NCI-H2196 treated with DMSO at 0.1 percent for 48 hours (cell line): Measurements from ENCODE around the gene HSF5.
"Not testable (repeated sequence)": the region's sequence is repeated elsewhere in the genome, so short reads cannot be mapped to it uniquely, and the experiment has no call there.

Source experiments
- DNase-seq: peaks from one replicate; lab custom pipeline; 2025; ENCODE audit not compliant: unreplicated experiment; lab: John Stamatoyannopoulos, UW

The HSF5 gene

GRCh38 chr17:58484600-58484999 lies 3.6 kb downstream of the HSF5 start:
- no peak for DNase-seq

- not testable (repeated sequence) for DNase-seq
Observed at GRCh38 chr17:58481798-58482197, 6.4 kb downstream of the HSF5 start.

GRCh38 chr17:58480090-58480489 lies 8.1 kb downstream of the HSF5 start:
- DNase-seq = no peak

GRCh38 chr17:58476812-58477211 lies 11.4 kb downstream of the HSF5 start:
- no peak for DNase-seq

GRCh38 chr17:58475985-58476384 lies 12.2 kb downstream of the HSF5 start:
- no peak for DNase-seq

- DNase-seq = no peak
Observed at GRCh38 chr17:58470356-58470755, 17.9 kb downstream of the HSF5 start.

GRCh38 chr17:58468944-58469343 lies 19.3 kb downstream of the HSF5 start:
- DNase-seq = no peak

- DNase-seq = no peak
Observed at GRCh38 chr17:58455491-58455890, 32.7 kb downstream of the HSF5 start.

GRCh38 chr17:58452738-58453137 lies 35.5 kb downstream of the HSF5 start:
- no peak for DNase-seq

GRCh38 chr17:58447039-58447975 lies 40.9 kb downstream of the HSF5 start:
- peak; percentile 43 for DNase-seq

GRCh38 chr17:58446086-58446485 lies 42.1 kb downstream of the HSF5 start:
- no peak for DNase-seq

- no peak for DNase-seq
Observed at GRCh38 chr17:58436805-58437239, 51.4 kb downstream of the HSF5 start.

GRCh38 chr17:58436245-58436644 lies 52.0 kb downstream of the HSF5 start:
- no peak for DNase-seq

- DNase-seq = no peak
Observed at GRCh38 chr17:58432806-58433573, 55.2 kb downstream of the HSF5 start.

- no peak for DNase-seq
Observed at GRCh38 chr17:58427807-58428206, 60.4 kb downstream of the HSF5 start.

- DNase-seq = no peak
Observed at GRCh38 chr17:58421711-58422110, 66.5 kb downstream of the HSF5 start.

GRCh38 chr17:58420827-58421226 lies 67.4 kb downstream of the HSF5 start:
- no peak for DNase-seq

GRCh38 chr17:58417300-58418092 lies 70.7 kb downstream of the HSF5 start, which contains the start of gene RNF43:
RNF43 (minus strand) TSS chr17:58417534; CDS start chr17:58415577, 1,957 bp downstream.
- peak; percentile 94 for DNase-seq

- DNase-seq = no peak
Observed at GRCh38 chr17:58416937-58417299, 71.3 kb downstream of the HSF5 start.

GRCh38 chr17:58416396-58416795 lies 71.8 kb downstream of the HSF5 start:
- DNase-seq = no peak
